ENCODE measurements around the gene TPPP2.
"Not testable (repeated sequence)": the region's sequence is repeated elsewhere in the genome, so short reads cannot be mapped to it uniquely, and the experiment has no call there.

TPPP2 gene

DNA sequence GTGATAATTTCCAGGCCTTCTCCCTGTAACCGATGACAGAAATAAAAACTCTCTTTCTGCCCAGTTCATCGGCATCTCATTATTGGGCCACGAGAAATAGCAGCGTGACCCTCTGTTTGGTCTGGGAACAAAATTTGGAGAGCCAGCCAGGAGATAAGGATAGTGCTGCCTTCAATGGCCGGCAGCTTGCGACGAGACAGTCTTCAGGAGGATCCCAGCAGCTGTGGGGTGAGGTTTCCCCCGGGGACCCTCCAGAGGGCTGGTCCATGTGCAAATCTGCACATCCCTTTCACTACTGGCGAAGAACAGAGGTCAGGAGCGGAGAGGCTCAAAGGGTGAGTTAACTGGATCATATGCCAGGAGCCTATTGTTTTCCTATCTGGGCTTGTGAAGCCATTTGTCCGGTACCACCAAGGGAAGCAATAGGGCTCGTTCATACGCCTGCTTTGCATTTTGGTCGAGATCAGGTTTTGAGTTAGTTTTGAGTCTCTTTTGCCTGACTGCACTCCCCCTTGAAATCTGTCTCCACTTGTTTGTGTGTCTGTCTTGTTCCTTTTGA is 26.1 kb upstream of the TPPP2 start:
- no peaks in the 10 kb centered on the region for H3K36me3 ChIP-seq (ENCODE audit: control insufficient read depth in 2 of 2, insufficient read depth in 1 of 2, low read length in 2 of 2)
- no peak overlapping the region for H3K4me3 ChIP-seq (ENCODE audit: low read depth, low read length)
- CTCF ChIA-PET: interaction anchor here (0.6 to 4.0 kb wide), 7 partner anchors 11 to 506 kb away, joined by 3 to 43 read pairs (median 7); no protein-coding TSS in a partner anchor
- no peaks in the 10 kb centered on the region for H3K4me1 ChIP-seq (ENCODE audit: control insufficient read depth, insufficient read depth, low read length)
- TF ChIP-seq, protein P1, sequence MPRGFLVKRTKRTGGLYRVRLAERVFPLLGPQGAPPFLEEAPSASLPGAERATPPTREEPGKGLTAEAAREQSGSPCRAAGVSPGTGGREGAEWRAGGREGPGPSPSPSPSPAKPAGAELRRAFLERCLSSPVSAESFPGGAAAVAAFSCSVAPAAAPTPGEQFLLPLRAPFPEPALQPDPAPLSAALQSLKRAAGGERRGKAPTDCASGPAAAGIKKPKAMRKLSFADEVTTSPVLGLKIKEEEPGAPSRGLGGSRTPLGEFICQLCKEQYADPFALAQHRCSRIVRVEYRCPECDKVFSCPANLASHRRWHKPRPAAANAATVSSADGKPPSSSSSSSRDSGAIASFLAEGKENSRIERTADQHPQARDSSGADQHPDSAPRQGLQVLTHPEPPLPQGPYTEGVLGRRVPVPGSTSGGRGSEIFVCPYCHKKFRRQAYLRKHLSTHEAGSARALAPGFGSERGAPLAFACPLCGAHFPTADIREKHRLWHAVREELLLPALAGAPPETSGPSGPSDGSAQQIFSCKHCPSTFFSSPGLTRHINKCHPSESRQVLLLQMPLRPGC (tag by site-specific recombination; IDR thresholded peaks at IDR 0.05): no peak
- no peak for TF ChIP-seq ZNF416 (tag by site-specific recombination; IDR thresholded peaks at IDR 0.05)
- TF ChIP-seq ZNF350 (tag by site-specific recombination; IDR thresholded peaks at IDR 0.05): no peak
- TF ChIP-seq, protein P2, sequence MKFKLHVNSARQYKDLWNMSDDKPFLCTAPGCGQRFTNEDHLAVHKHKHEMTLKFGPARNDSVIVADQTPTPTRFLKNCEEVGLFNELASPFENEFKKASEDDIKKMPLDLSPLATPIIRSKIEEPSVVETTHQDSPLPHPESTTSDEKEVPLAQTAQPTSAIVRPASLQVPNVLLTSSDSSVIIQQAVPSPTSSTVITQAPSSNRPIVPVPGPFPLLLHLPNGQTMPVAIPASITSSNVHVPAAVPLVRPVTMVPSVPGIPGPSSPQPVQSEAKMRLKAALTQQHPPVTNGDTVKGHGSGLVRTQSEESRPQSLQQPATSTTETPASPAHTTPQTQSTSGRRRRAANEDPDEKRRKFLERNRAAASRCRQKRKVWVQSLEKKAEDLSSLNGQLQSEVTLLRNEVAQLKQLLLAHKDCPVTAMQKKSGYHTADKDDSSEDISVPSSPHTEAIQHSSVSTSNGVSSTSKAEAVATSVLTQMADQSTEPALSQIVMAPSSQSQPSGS (tag by site-specific recombination; IDR thresholded peaks at IDR 0.05; ENCODE audit: low read depth): no peak
- TF ChIP-seq ZNF777 (tag by site-specific recombination; IDR thresholded peaks at IDR 0.05; ENCODE audit: borderline replicate concordance): no peak
- no peak for TF ChIP-seq SETDB1 (IDR thresholded peaks at IDR 0.05; ENCODE audit: insufficient read length, low read length)
- TF ChIP-seq, protein P3, sequence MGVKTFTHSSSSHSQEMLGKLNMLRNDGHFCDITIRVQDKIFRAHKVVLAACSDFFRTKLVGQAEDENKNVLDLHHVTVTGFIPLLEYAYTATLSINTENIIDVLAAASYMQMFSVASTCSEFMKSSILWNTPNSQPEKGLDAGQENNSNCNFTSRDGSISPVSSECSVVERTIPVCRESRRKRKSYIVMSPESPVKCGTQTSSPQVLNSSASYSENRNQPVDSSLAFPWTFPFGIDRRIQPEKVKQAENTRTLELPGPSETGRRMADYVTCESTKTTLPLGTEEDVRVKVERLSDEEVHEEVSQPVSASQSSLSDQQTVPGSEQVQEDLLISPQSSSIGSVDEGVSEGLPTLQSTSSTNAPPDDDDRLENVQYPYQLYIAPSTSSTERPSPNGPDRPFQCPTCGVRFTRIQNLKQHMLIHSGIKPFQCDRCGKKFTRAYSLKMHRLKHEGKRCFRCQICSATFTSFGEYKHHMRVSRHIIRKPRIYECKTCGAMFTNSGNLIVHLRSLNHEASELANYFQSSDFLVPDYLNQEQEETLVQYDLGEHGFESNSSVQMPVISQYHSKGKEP (tag by site-specific recombination; IDR thresholded peaks at IDR 0.05): no peak
- no peak for TF ChIP-seq ZNF404 (tag by site-specific recombination; IDR thresholded peaks at IDR 0.05)
- TF ChIP-seq ZNF707 (tag by site-specific recombination; IDR thresholded peaks at IDR 0.05): no peak
- TF ChIP-seq, protein P4, sequence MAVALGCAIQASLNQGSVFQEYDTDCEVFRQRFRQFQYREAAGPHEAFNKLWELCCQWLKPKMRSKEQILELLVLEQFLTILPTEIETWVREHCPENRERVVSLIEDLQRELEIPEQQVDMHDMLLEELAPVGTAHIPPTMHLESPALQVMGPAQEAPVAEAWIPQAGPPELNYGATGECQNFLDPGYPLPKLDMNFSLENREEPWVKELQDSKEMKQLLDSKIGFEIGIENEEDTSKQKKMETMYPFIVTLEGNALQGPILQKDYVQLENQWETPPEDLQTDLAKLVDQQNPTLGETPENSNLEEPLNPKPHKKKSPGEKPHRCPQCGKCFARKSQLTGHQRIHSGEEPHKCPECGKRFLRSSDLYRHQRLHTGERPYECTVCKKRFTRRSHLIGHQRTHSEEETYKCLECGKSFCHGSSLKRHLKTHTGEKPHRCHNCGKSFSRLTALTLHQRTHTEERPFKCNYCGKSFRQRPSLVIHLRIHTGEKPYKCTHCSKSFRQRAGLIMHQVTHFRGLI (tag by site-specific recombination; IDR thresholded peaks at IDR 0.05): no peak
- no peak for TF ChIP-seq ZNF19 (tag by site-specific recombination; IDR thresholded peaks at IDR 0.05; ENCODE audit: low read depth)
- no peak for TF ChIP-seq ZNF544 (tag by site-specific recombination; IDR thresholded peaks at IDR 0.05)
- no peak for TF ChIP-seq ZNF184 (tag by site-specific recombination; IDR thresholded peaks at IDR 0.05)
- TF ChIP-seq ZNF302 (tag by site-specific recombination; IDR thresholded peaks at IDR 0.05; ENCODE audit: low read depth): no peak
- POLR2A ChIA-PET: interaction anchor here (0.7 kb wide), 1 partner anchor 8 kb away, joined by 3 read pairs; no protein-coding TSS in a partner anchor
- H3K9me3 ChIP-seq (ENCODE audit: control insufficient read depth, insufficient read depth, low read depth, low read length): no peaks in the 10 kb centered on the region
- no peak overlapping the region for H3K27ac ChIP-seq (ENCODE audit: extremely low read depth, low read depth, low read length)

GRCh38 chr14:21009721-21010120 is 20.3 kb upstream of the TPPP2 start:
- H3K4me1 ChIP-seq (ENCODE audit: control insufficient read depth, insufficient read depth, low read length); H3K36me3 ChIP-seq (ENCODE audit: control insufficient read depth in 2 of 2, insufficient read depth in 1 of 2, low read length in 2 of 2); POLR2A ChIA-PET; H3K27ac ChIP-seq (ENCODE audit: extremely low read depth, low read depth, low read length); H3K4me3 ChIP-seq (ENCODE audit: low read depth, low read length); H3K9me3 ChIP-seq (ENCODE audit: control insufficient read depth, insufficient read depth, low read depth, low read length): not testable (repeated sequence)
- CTCF ChIA-PET: interaction anchor here (0.7 to 6.9 kb wide), 7 partner anchors 11 to 151 kb away, joined by 3 to 206 read pairs (median 5); partner anchors contain the start of genes RNASE7 and TMEM253

DNA sequence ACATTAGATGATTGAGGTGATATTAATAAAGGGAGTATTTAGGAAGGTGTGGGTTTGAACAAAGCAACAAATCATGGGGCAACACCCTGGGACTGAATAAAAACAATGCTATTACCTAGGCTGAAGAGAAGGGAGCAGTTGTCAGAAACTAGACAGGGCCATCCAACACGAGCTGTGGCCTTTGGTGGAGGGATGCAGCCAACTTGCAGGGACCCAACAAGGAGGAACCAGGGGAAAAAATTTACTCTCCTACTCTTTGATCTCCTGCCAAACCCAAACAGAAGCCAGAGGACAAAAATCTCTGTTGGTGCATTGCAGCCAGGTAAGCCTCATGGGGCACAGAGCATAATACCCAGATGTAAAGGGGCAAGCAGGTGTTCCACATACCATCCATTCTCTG is 18.9 kb upstream of the TPPP2 start:
- H3K9me3 ChIP-seq (ENCODE audit: control insufficient read depth, insufficient read depth, low read depth, low read length): no peaks in the 10 kb centered on the region
- no peaks in the 10 kb centered on the region for H3K4me1 ChIP-seq (ENCODE audit: control insufficient read depth, insufficient read depth, low read length)
- H3K27ac ChIP-seq (ENCODE audit: extremely low read depth, low read depth, low read length): no peak overlapping the region
- no peak for TF ChIP-seq ZNF433 (tag by site-specific recombination; IDR thresholded peaks at IDR 0.05; ENCODE audit: low read depth)
- TF ChIP-seq YY1 (tag by site-specific recombination; IDR thresholded peaks at IDR 0.05): no peak
- TF ChIP-seq, protein P5, sequence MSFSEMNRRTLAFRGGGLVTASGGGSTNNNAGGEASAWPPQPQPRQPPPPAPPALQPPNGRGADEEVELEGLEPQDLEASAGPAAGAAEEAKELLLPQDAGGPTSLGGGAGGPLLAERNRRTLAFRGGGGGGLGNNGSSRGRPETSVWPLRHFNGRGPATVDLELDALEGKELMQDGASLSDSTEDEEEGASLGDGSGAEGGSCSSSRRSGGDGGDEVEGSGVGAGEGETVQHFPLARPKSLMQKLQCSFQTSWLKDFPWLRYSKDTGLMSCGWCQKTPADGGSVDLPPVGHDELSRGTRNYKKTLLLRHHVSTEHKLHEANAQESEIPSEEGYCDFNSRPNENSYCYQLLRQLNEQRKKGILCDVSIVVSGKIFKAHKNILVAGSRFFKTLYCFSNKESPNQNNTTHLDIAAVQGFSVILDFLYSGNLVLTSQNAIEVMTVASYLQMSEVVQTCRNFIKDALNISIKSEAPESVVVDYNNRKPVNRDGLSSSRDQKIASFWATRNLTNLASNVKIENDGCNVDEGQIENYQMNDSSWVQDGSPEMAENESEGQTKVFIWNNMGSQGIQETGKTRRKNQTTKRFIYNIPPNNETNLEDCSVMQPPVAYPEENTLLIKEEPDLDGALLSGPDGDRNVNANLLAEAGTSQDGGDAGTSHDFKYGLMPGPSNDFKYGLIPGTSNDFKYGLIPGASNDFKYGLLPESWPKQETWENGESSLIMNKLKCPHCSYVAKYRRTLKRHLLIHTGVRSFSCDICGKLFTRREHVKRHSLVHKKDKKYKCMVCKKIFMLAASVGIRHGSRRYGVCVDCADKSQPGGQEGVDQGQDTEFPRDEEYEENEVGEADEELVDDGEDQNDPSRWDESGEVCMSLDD (tag by site-specific recombination; IDR thresholded peaks at IDR 0.05): no peak
- TF ChIP-seq ZNF514 (tag by site-specific recombination; IDR thresholded peaks at IDR 0.05): no peak
- no peak for TF ChIP-seq SP2 (tag by site-specific recombination; IDR thresholded peaks at IDR 0.05)
- TF ChIP-seq YY2 (tag by site-specific recombination; IDR thresholded peaks at IDR 0.05): no peak
- no peaks in the 10 kb centered on the region for H3K36me3 ChIP-seq (ENCODE audit: control insufficient read depth in 2 of 2, insufficient read depth in 1 of 2, low read length in 2 of 2)
- POLR2A ChIA-PET: interaction anchor here (0.6 kb wide), 1 partner anchor 132 kb away, joined by 3 read pairs; no protein-coding TSS in a partner anchor
- H3K4me3 ChIP-seq (ENCODE audit: low read depth, low read length): no peak overlapping the region
- CTCF ChIA-PET: interaction anchor here (1.1 to 6.9 kb wide), 8 partner anchors 10 to 95 kb away, joined by 3 to 206 read pairs (median 5); partner anchors contain the start of genes NDRG2 and RNASE7
